Mesenchymal stem cell (in vitro differentiated cells and primary cell): Measurements from ENCODE around the gene UGT3A1.

Experiments used
- DNase-seq: peaks from one replicate; pipeline ENCODE4 v3.0.0-alpha.2; 2013
- H2AFZ ChIP-seq: one replicate; pipeline ENCODE4 v1.6.1; 2013; ENCODE audit warnings: low read depth, mild to moderate bottlenecking, control low read depth, inconsistent platforms, low read length, moderate library complexity
- H2AK5ac ChIP-seq: 2 replicates; pipeline ENCODE4 v1.6.1; 2013; ENCODE audit warnings: low read length, moderate library complexity, mild to moderate bottlenecking, inconsistent platforms; ENCODE audit not compliant: severe bottlenecking
- H2BK120ac ChIP-seq: one replicate; pipeline ENCODE4 v1.6.1; 2013; ENCODE audit warnings: low read depth, mild to moderate bottlenecking, inconsistent platforms, low read length, moderate library complexity
- H2BK12ac ChIP-seq, 2 experiments: one replicate each; pipeline ENCODE4 v1.6.1; 2013; ENCODE audit warnings: inconsistent platforms in 2 of 2, low read length in 2 of 2, mild to moderate bottlenecking in 2 of 2, moderate library complexity in 2 of 2, control low read depth in 1 of 2
- H2BK15ac ChIP-seq: one replicate; pipeline ENCODE4 v1.6.1; 2013; ENCODE audit warnings: mild to moderate bottlenecking, low read depth, inconsistent platforms; ENCODE audit not compliant: poor library complexity, severe bottlenecking
- H2BK5ac ChIP-seq: 2 replicates; pipeline ENCODE4 v1.6.1; 2013; ENCODE audit warnings: low read depth, mild to moderate bottlenecking, low read length, control low read depth, inconsistent platforms; ENCODE audit not compliant: poor library complexity, severe bottlenecking
- H3K14ac ChIP-seq, 2 experiments: one replicate each; pipeline ENCODE4 v1.6.1; 2013; ENCODE audit warnings: inconsistent platforms in 2 of 2, low read length in 2 of 2, control low read depth in 1 of 2, mild to moderate bottlenecking in 1 of 2, moderate library complexity in 1 of 2
- H3K18ac ChIP-seq, 2 experiments: one replicate each; pipeline ENCODE4 v1.6.1; 2013; ENCODE audit warnings: inconsistent platforms in 2 of 2, low read length in 2 of 2, control low read depth in 1 of 2, low read depth in 1 of 2, mild to moderate bottlenecking in 1 of 2
- H3K23ac ChIP-seq, 2 experiments: one replicate each; pipeline ENCODE4 v1.6.1; 2013; ENCODE audit warnings: inconsistent platforms in 2 of 2, low read length in 2 of 2, mild to moderate bottlenecking in 2 of 2, moderate library complexity in 2 of 2, control low read depth in 1 of 2
- H3K27ac ChIP-seq: 2 replicates; pipeline ENCODE4 v1.5.1; 2013; ENCODE audit warnings: mild to moderate bottlenecking, moderate library complexity, low read length, control low read depth, inconsistent platforms; ENCODE audit not compliant: poor library complexity, severe bottlenecking
- H3K27me3 ChIP-seq, 2 experiments: 2 replicates each; pipeline versions ENCODE4 v1.6.1 to v1.7.0; 2013; ENCODE audit warnings: low read length in 2 of 2, mild to moderate bottlenecking in 2 of 2, moderate library complexity in 2 of 2, control low read depth in 1 of 2, inconsistent platforms in 1 of 2; ENCODE audit not compliant: control insufficient read depth in 1 of 2, insufficient read depth in 1 of 2
- H3K36me3 ChIP-seq, 2 experiments: 2 replicates each; pipeline versions ENCODE4 v1.6.1 to v1.7.0; 2013; ENCODE audit warnings: low read length in 2 of 2, control low read depth in 1 of 2, inconsistent platforms in 1 of 2, low read depth in 1 of 2, mild to moderate bottlenecking in 1 of 2; ENCODE audit not compliant: insufficient read depth in 2 of 2, control insufficient read depth in 1 of 2
- H3K4ac ChIP-seq, 2 experiments: one replicate each; pipeline ENCODE4 v1.6.1; 2013; ENCODE audit warnings: inconsistent platforms in 2 of 2, low read length in 2 of 2, mild to moderate bottlenecking in 2 of 2, moderate library complexity in 2 of 2, control low read depth in 1 of 2, low read depth in 1 of 2
- H3K4me1 ChIP-seq: 2 replicates; pipeline ENCODE4 v1.6.1; 2013; ENCODE audit warnings: low read depth, low read length, control low read depth; ENCODE audit not compliant: control insufficient read depth, insufficient read depth
- H3K4me2 ChIP-seq: 2 replicates; pipeline ENCODE4 v1.6.1; 2013; ENCODE audit warnings: low read length, mild to moderate bottlenecking, inconsistent platforms; ENCODE audit not compliant: poor library complexity, severe bottlenecking
- H3K4me3 ChIP-seq, 2 experiments: 2 replicates each; pipeline versions ENCODE4 v1.5.1 to v1.7.0; 2013; ENCODE audit warnings: low read length in 2 of 2, mild to moderate bottlenecking in 2 of 2, control low read depth in 1 of 2, low read depth in 1 of 2; ENCODE audit not compliant: insufficient read depth in 1 of 2
- H3K79me1 ChIP-seq: replicated peaks from 2 replicates; pipeline ENCODE4 v1.6.1; 2013; ENCODE audit warnings: mild to moderate bottlenecking, control low read depth, low read length, inconsistent platforms; ENCODE audit not compliant: poor library complexity, severe bottlenecking
- H3K9ac ChIP-seq: 2 replicates; pipeline ENCODE4 v1.7.0; 2013; ENCODE audit warnings: mild to moderate bottlenecking, low read length, moderate library complexity
- H3K9me3 ChIP-seq: 2 replicates; pipeline ENCODE4 v1.7.0; 2013; ENCODE audit warnings: mild to moderate bottlenecking, low read length; ENCODE audit not compliant: control insufficient read depth
- H4K8ac ChIP-seq: one replicate; pipeline ENCODE4 v1.6.1; 2013; ENCODE audit warnings: inconsistent platforms, mild to moderate bottlenecking, low read length, moderate library complexity
- H4K91ac ChIP-seq: one replicate; pipeline ENCODE4 v1.6.1; 2013; ENCODE audit warnings: mild to moderate bottlenecking, low read length, inconsistent platforms
- WGBS: methylation state at CpG from one replicate; pipeline ENCODE4 v1.1.7; 2013; ENCODE audit warnings: mixed read lengths; 5-methylcytosine and 5-hydroxymethylcytosine counted together

UGT3A1 gene

GRCh38 chr5:35954175-35954574, 37.0 kb downstream of the UGT3A1 start:
- no peak for DNase-seq
- H3K27ac ChIP-seq, result no peak overlapping the region
- H3K4ac ChIP-seq, result no peak overlapping the region
- H3K14ac ChIP-seq, result no peak overlapping the region
- H3K79me1 ChIP-seq, result no peaks in the 10 kb centered on the region
- 61% methylated on average over 9 of the region's 9 CpGs for WGBS
- H3K4me1 ChIP-seq, result peaks cover 1% of the 10 kb centered on the region
- H4K91ac ChIP-seq, result no peak overlapping the region
- H3K18ac ChIP-seq, result no peak overlapping the region
- H3K9ac ChIP-seq, result no peak overlapping the region
- no peak overlapping the region for H2BK15ac ChIP-seq
- H2BK120ac ChIP-seq, result no peak overlapping the region
- no peak overlapping the region for H3K4me2 ChIP-seq
- no peak overlapping the region for H2AK5ac ChIP-seq
- H3K36me3 ChIP-seq, result no peaks in the 10 kb centered on the region
- no peak overlapping the region for H4K8ac ChIP-seq
- no peaks in the 10 kb centered on the region for H3K9me3 ChIP-seq
- H2BK12ac ChIP-seq, result no peak overlapping the region
- no peak overlapping the region for H2AFZ ChIP-seq
- H3K27me3 ChIP-seq, result peaks cover 0 to 19% of the 10 kb centered on the region in 2 experiments
- H2BK5ac ChIP-seq, result no peak overlapping the region
- peak overlapping the region in 1 of 2 experiments; percentile 7 for H3K4me3 ChIP-seq
- H3K23ac ChIP-seq, result no peak overlapping the region

GRCh38 chr5:35947085-35947484, 44.1 kb downstream of the UGT3A1 start:
- Histone ChIP-seq H2AFZ (no peak overlapping the region), H3K4me3 (no peak overlapping the region), H3K79me1 (no peaks in the 10 kb centered on the region), H2BK15ac (no peak overlapping the region), H3K14ac (no peak overlapping the region), H3K9me3 (no peaks in the 10 kb centered on the region), H2BK12ac (no peak overlapping the region), H4K91ac (no peak overlapping the region), H3K4me1 (no peaks in the 10 kb centered on the region), H3K27ac (no peak overlapping the region), H3K9ac (no peak overlapping the region), H2BK120ac (no peak overlapping the region), H3K23ac (no peak overlapping the region), H4K8ac (no peak overlapping the region), H2BK5ac (no peak overlapping the region), H3K18ac (no peak overlapping the region), H3K27me3 (peaks cover 4 to 19% of the 10 kb centered on the region in 2 experiments), H3K4me2 (no peak overlapping the region), H2AK5ac (no peak overlapping the region), H3K36me3 (no peaks in the 10 kb centered on the region), H3K4ac (no peak overlapping the region)
- DNase-seq, result no peak
- WGBS, result 72% methylated on average over 5 of the region's 5 CpGs

- Histone ChIP-seq H2BK15ac (no peak overlapping the region), H4K91ac (no peak overlapping the region), H3K18ac (no peak overlapping the region), H3K36me3 (no peaks in the 10 kb centered on the region), H2BK5ac (no peak overlapping the region), H2BK12ac (no peak overlapping the region), H3K79me1 (no peaks in the 10 kb centered on the region), H3K27me3 (peaks cover 9 to 47% of the 10 kb centered on the region in 2 experiments), H3K4me2 (no peak overlapping the region), H3K9me3 (no peaks in the 10 kb centered on the region), H4K8ac (no peak overlapping the region), H3K4me3 (no peak overlapping the region), H2AFZ (no peak overlapping the region), H3K14ac (no peak overlapping the region), H3K4me1 (no peaks in the 10 kb centered on the region), H2AK5ac (no peak overlapping the region), H3K27ac (no peak overlapping the region), H3K23ac (no peak overlapping the region), H3K9ac (no peak overlapping the region), H2BK120ac (no peak overlapping the region), H3K4ac (no peak overlapping the region)
- DNase-seq, result no peak
- WGBS, result 85% methylated on average over 3 of the region's 3 CpGs
Measured at GRCh38 chr5:35939639-35940038, 51.6 kb downstream of the UGT3A1 start.

- Histone ChIP-seq H3K36me3 (no peaks in the 10 kb centered on the region), H2BK15ac (no peak within 1 kb of the TSS), H2BK5ac (no peak within 1 kb of the TSS), H3K4me1 (no peaks in the 10 kb centered on the region), H3K4me3 (no peak within 1 kb of the TSS), H3K79me1 (no peaks in the 10 kb centered on the region), H3K18ac (no peak within 1 kb of the TSS), H3K4ac (no peak within 1 kb of the TSS), H4K8ac (no peak within 1 kb of the TSS), H3K14ac (no peak within 1 kb of the TSS), H2BK120ac (no peak within 1 kb of the TSS), H3K27me3 (peaks cover 9 to 51% of the 10 kb centered on the region in 2 experiments), H2BK12ac (no peak within 1 kb of the TSS), H3K27ac (no peak within 1 kb of the TSS), H2AK5ac (no peak within 1 kb of the TSS), H3K9ac (no peak within 1 kb of the TSS), H4K91ac (no peak within 1 kb of the TSS), H3K23ac (no peak within 1 kb of the TSS), H2AFZ (no peak within 1 kb of the TSS), H3K9me3 (no peaks in the 10 kb centered on the region), H3K4me2 (no peak within 1 kb of the TSS)
- 14% methylated on average over 2 of the region's 2 CpGs for WGBS
- peak; percentile 87 for DNase-seq
Measured at GRCh38 chr5:35938568-35939227, 52.5 kb downstream of the UGT3A1 start, which contains the start of gene CAPSL. Gene CAPSL, minus strand, starts transcription at chr5:35938622. Its CDS starts 17,502 bp downstream, at chr5:35921120.
